Measurements from ENCODE around the gene EPS8L3. TPM values are rescaled to one million over a fixed set of nuclear protein-coding genes. Genes with fewer than 3 reads are reported as not detected.
"Not testable (repeated sequence)": the region's sequence is repeated elsewhere in the genome, so short reads cannot be mapped to it uniquely, and the experiment has no call there.

Gene EPS8L3
- polyA plus RNA-seq, 4 donors = 0.24 to 1.00 (median 0.50) TPM

- DNase-seq (ENCODE audit: low read depth in 4 of 4, low spot score in 3 of 4) = not testable (repeated sequence)
These were observed 3.4 kb upstream of the EPS8L3 start for GRCh38 chr1:109766991-109767636.

GRCh38 chr1:109765896-109766615 is 2.3 kb upstream of the EPS8L3 start:
- DNase-seq (ENCODE audit: low read depth in 4 of 4, low spot score in 3 of 4) = no peak

DNA sequence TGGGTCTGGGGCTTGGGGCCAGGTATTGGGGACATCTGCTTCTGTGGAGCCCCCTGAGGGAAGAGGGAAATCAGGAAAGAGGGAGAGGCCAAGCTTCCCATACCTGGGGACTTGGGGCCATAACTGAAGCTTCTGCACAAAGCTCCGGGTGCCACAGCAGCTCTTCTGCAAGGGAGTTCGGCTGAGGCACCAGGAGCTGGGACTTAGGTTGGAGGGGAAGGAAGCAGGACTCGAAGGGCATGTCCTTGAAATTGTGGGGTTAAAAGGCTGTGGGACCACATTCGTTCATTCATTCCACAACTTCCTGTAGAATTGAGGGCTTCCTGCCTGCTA is 1.7 kb upstream of the EPS8L3 start:
- DNase-seq (ENCODE audit: low read depth in 4 of 4, low spot score in 3 of 4) = no peak

GRCh38 chr1:109764561-109765482 is 1.1 kb upstream of the EPS8L3 start:
- no peak for DNase-seq (ENCODE audit: low read depth in 4 of 4, low spot score in 3 of 4)

DNA sequence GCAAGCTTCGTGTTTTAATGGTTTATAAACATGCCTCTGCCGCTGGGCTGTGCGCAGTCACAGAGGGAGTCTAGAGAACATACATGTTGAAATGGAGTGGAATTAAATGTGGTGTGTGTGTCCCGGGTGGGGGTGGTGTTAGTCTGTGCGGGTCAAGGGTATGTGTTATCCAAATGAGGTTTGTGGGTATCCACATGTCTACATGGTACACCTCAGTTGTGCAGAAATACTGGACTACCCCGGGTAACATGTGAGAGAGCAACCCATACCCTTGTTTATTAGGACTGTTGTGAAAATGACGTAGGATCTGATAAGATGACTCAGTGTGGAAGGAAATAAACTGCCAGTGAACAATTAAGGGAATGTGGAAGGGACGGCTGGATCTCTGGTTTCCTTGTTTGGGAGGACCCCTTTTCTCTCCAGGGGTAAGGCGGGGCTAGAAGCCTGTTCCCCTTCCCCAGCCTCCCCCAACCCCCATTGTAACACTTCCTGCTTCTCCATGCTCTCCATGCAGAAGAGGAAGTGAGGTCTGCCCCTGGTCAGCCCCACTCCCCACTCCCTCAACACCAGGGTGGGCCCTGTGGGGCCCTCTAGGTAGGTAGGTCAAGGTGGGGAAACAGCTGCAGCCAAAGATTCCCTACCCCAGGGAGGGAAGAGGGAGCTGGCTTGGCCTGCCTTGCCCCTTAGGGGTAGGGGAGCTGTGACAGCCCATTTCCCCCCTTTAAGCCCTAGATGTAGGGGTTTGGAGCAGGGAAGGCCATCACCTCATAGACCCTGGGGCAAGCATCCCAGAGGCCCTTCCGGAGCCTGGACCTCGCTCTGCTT is 690 bp downstream of the EPS8L3 start:
- DNase-seq (ENCODE audit: low read depth in 4 of 4, low spot score in 3 of 4) = no peak

- DNase-seq (ENCODE audit: low read depth in 4 of 4, low spot score in 3 of 4) = no peak
These were observed 1.6 kb downstream of the EPS8L3 start for GRCh38 chr1:109762039-109762585.

GRCh38 chr1:109761227-109762038 is 2.3 kb downstream of the EPS8L3 start:
- no peak for DNase-seq (ENCODE audit: low read depth in 4 of 4, low spot score in 3 of 4)

- DNase-seq (ENCODE audit: low read depth in 4 of 4, low spot score in 3 of 4) = no peak
These were observed 3.0 kb downstream of the EPS8L3 start for GRCh38 chr1:109760581-109761226.

GRCh38 chr1:109759513-109760334 is 4.0 kb downstream of the EPS8L3 start:
- DNase-seq (ENCODE audit: low read depth in 4 of 4, low spot score in 3 of 4) = no peak

DNA sequence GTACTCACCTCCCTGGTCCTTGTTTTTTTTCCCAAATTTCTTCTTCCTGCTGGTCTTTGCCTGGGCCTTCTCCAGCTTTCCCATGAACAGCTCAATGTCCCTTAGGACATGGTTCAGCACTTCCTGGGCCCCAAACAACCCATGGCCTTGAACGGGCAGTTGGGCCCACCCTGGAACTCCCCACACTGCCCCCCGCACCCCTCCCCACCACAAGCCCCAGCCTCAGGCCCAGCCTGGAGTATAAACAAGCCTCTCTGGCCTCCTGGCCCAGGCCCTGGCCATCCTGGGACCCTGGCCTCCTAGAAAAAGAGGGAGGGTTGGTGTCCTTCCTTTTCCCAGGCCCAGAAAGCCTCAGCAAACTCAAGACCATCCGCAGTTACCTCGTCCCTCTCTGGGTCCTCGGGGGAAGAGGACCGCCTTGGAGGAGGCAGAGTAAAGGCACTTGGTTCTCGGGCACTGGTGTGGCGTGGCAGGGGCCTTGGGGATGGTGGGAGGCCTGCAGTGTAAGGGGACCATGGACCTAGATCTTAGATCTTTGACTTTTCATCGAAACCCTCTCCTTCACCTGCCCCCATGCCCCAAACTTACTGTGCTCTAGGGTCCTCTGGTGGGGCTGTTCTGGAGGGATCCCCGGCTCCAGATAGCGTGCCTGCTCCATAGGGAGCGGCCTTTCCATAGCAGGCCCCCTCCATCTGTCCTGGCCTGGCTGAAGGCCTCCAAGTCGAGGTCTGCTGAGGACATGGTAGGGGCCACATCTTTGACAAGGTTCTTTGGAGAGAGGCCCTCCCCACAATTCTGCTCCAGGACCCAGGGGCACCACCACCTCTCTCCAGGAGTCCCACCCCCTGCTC is 5.6 kb downstream of the EPS8L3 start:
- no peak for DNase-seq (ENCODE audit: low read depth in 4 of 4, low spot score in 3 of 4)

DNA sequence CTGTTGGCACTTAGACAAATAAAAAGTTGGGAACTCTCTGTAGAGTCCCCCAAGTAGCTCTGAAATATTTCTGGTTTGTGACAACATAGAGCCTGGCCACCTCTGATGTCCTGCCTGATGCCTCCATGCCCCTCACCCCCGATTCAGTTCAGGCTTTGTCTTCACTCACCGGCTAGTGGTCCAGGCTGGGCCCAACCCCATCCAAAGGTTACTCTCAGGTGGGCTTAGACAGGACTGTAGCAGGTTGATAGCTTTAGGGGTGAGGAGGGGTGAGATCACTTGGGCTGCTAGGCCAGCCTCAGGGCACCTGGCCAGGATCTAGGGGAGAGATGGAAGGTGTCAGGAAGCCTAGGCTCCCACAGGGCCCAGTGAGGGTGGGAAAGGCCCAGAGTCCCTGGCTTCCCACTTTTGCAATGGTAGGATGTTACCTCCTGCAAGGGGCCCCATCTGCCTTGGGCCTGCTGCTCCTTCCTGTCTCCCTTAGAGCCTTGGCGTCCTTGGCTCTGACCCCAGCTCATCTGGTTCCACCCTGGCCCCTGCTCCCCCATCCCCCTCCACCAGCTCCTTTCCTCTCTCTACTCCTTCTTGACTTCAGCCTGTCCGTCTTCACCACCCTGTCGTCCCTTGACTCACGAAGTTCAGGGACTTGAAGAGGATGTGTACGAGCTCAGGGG is 6.7 kb downstream of the EPS8L3 start:
- DNase-seq (ENCODE audit: low read depth in 4 of 4, low spot score in 3 of 4) = no peak

- not testable (repeated sequence) for DNase-seq (ENCODE audit: low read depth in 4 of 4, low spot score in 3 of 4)
These were observed 7.4 kb downstream of the EPS8L3 start for GRCh38 chr1:109756325-109756724.

DNA sequence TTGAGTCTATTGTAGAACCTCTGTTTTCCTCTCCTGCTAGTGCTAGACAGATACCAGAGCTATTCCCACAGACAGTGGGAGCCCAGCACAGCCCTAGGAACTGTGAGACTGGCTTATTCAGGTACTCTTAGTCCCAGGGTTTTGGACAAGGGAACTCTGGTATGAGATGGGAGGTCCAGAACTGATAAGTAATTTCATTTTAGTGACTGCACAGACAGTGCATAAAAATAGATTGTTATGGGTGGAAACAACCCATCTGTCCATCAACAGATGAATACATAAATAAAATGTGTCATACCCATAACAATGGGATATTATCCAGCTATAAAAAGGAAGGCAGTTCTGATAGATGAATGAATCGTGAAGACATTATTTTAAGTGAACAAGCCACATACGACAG is 9.0 kb downstream of the EPS8L3 start:
- no peak for DNase-seq (ENCODE audit: low read depth in 4 of 4, low spot score in 3 of 4)

GRCh38 chr1:109751531-109752260 is 12.0 kb downstream of the EPS8L3 start:
- no peak for DNase-seq (ENCODE audit: low read depth in 4 of 4, low spot score in 3 of 4)

GRCh38 chr1:109750920-109751319 is 12.8 kb downstream of the EPS8L3 start:
- no peak for DNase-seq (ENCODE audit: low read depth in 4 of 4, low spot score in 3 of 4)

All from right renal pelvis (tissue), 4 donors.